ENCODE results near the gene EEFSEC. TPM values are rescaled to one million over a fixed set of nuclear protein-coding genes. Genes with fewer than 3 reads are reported as not detected.

EEFSEC gene
- total RNA-seq, 2 experiments from 2014 or later, result 17.7 to 25.3 TPM

DNA sequence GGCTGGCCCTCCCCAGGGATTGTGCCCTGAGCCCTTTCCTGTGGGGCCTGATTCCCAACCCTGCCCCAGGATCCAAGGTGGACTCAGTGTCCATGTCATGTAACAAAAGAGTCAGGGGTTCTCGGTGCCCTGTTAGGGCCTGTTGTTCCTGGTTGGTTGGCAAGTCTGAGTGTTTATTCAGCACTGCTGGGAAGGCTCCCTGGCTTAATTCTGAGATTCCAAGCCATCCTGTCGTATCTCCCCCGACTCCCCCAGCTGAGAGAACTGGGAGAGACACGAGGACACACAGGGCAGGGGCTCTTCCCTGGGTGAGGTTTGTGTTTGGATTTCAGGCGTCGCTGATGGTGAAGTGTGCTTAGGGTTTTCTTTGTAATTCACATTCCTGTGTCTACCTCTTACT, 78.3 kb downstream of the EEFSEC start:
- H3K79me2 ChIP-seq (ENCODE audit: insufficient read depth, low read depth, low read length), result no peaks in the 10 kb centered on the region
- TF ChIP-seq, protein P1, sequence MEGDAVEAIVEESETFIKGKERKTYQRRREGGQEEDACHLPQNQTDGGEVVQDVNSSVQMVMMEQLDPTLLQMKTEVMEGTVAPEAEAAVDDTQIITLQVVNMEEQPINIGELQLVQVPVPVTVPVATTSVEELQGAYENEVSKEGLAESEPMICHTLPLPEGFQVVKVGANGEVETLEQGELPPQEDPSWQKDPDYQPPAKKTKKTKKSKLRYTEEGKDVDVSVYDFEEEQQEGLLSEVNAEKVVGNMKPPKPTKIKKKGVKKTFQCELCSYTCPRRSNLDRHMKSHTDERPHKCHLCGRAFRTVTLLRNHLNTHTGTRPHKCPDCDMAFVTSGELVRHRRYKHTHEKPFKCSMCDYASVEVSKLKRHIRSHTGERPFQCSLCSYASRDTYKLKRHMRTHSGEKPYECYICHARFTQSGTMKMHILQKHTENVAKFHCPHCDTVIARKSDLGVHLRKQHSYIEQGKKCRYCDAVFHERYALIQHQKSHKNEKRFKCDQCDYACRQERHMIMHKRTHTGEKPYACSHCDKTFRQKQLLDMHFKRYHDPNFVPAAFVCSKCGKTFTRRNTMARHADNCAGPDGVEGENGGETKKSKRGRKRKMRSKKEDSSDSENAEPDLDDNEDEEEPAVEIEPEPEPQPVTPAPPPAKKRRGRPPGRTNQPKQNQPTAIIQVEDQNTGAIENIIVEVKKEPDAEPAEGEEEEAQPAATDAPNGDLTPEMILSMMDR (conservative IDR thresholded peaks at IDR 0.05; ENCODE audit: low read length), result no peak
- TF ChIP-seq EZH2phosphoT487 (IDR thresholded peaks at IDR 0.05; ENCODE audit: borderline replicate concordance, low read depth, low read length), result no peak
- no peaks in the 10 kb centered on the region for H3K9me2 ChIP-seq (ENCODE audit: insufficient read depth, low read length)
- H3K9me3 ChIP-seq (ENCODE audit: low read length), result no peaks in the 10 kb centered on the region
- ChIA-PET POLR2A (no interaction called here), CTCF (ENCODE audit: unreplicated experiment) (no interaction called here)
- H3K4me3 ChIP-seq (ENCODE audit: low read depth, low read length, poor library complexity, severe bottlenecking), result no peak overlapping the region
- no TSS peak for BruUV-seq (replicated peaks)
- H3K36me3 ChIP-seq (ENCODE audit: insufficient read depth, low read length), result no peaks in the 10 kb centered on the region
- H4K20me1 ChIP-seq (ENCODE audit: insufficient read depth, low read length), result peaks cover 2% of the 10 kb centered on the region; the same call in 1 of the 2 replicates
- H3K4me2 ChIP-seq (ENCODE audit: low read length), result no peak overlapping the region
- peaks cover 7% of the 10 kb centered on the region for H3K4me1 ChIP-seq (ENCODE audit: insufficient read depth, low read length, poor library complexity, severe bottlenecking)
- H3K27ac ChIP-seq (ENCODE audit: low read depth, low read length, poor library complexity, severe bottlenecking), result no peak overlapping the region
- no peak for DNase-seq (ENCODE audit: low spot score)
- intact Hi-C loops (cut with micrococcal nuclease; ENCODE audit: unreplicated experiment), result no loop called here
- no peak overlapping the region for H2AFZ ChIP-seq (ENCODE audit: low read length)

DNA sequence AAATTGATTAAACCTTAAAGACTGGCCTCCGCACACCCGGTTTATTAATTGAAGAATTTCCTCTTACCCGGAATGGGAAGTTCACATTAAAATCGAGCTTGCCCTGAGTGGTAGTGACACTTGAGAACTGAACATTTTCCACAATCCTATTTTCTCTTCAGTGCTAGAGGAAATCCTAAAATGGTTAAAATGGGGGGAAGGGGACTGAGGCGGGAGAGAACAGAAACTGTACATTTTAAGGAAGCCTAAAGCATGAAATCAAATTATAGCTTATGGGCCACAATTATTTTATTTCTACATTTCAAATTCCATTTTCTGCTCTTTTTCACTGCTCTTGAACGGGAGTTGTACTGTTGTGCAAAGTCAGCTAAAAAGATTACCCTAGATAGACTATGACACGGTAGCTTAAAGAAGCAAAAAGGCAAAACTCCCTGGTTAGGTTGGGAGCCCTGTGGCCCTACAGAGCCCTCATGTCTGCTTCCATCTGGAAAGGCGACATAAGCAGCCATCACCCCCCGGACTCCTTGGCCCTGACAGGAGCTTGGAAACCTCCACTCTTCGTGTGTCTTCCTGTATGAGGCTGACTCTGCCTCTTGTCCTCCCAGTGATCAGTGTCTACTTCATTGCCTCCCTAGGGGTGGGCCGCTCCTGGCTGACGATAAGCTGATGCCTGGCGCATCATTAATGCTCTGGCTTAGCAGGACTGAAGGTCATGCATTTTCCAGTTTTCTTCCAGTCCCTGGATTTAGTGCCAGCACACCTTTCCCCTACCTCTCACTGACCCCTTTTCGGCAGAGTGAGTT, 79.3 kb downstream of the EEFSEC start:
- no peak overlapping the region for H3K4me3 ChIP-seq (ENCODE audit: low read depth, low read length, poor library complexity, severe bottlenecking)
- H3K4me2 ChIP-seq (ENCODE audit: low read length), result no peak overlapping the region
- no peaks in the 10 kb centered on the region for H3K79me2 ChIP-seq (ENCODE audit: insufficient read depth, low read depth, low read length)
- H4K20me1 ChIP-seq (ENCODE audit: insufficient read depth, low read length), result peaks cover 5% of the 10 kb centered on the region; the same call in 1 of the 2 replicates
- POLR2A ChIA-PET, result no interaction called here
- BruUV-seq (replicated peaks), result no TSS peak
- H3K4me1 ChIP-seq (ENCODE audit: insufficient read depth, low read length, poor library complexity, severe bottlenecking), result peaks cover 10% of the 10 kb centered on the region
- H3K36me3 ChIP-seq (ENCODE audit: insufficient read depth, low read length), result no peaks in the 10 kb centered on the region
- H3K9me3 ChIP-seq (ENCODE audit: low read length), result no peaks in the 10 kb centered on the region
- H2AFZ ChIP-seq (ENCODE audit: low read length), result no peak overlapping the region
- no peak for DNase-seq (ENCODE audit: low spot score)
- TF ChIP-seq EZH2phosphoT487 (IDR thresholded peaks at IDR 0.05; ENCODE audit: borderline replicate concordance, low read depth, low read length), result no peak
- TF ChIP-seq, protein P1 (conservative IDR thresholded peaks at IDR 0.05; ENCODE audit: low read length), result no peak
- CTCF ChIA-PET (ENCODE audit: unreplicated experiment), result no interaction called here
- no peak overlapping the region for H3K27ac ChIP-seq (ENCODE audit: low read depth, low read length, poor library complexity, severe bottlenecking)
- no peaks in the 10 kb centered on the region for H3K9me2 ChIP-seq (ENCODE audit: insufficient read depth, low read length)
- intact Hi-C loops (cut with micrococcal nuclease; ENCODE audit: unreplicated experiment), result no loop called here

GRCh38 chr3:128235207-128235926, 82.1 kb downstream of the EEFSEC start:
- intact Hi-C loops (cut with micrococcal nuclease; ENCODE audit: unreplicated experiment), result no loop called here
- no peak overlapping the region for H2AFZ ChIP-seq (ENCODE audit: low read length)
- CTCF ChIA-PET (ENCODE audit: unreplicated experiment), result no interaction called here
- H3K9me2 ChIP-seq (ENCODE audit: insufficient read depth, low read length), result no peaks in the 10 kb centered on the region
- H3K4me3 ChIP-seq (ENCODE audit: low read depth, low read length, poor library complexity, severe bottlenecking), result no peak overlapping the region
- TF ChIP-seq EZH2phosphoT487 (IDR thresholded peaks at IDR 0.05; ENCODE audit: borderline replicate concordance, low read depth, low read length), result no peak
- TF ChIP-seq, protein P1 (conservative IDR thresholded peaks at IDR 0.05; ENCODE audit: low read length), result no peak
- H3K27ac ChIP-seq (ENCODE audit: low read depth, low read length, poor library complexity, severe bottlenecking), result no peak overlapping the region
- DNase-seq (ENCODE audit: low spot score), result no peak
- no TSS peak for BruUV-seq (replicated peaks)
- POLR2A ChIA-PET, result no interaction called here
- peaks cover 10% of the 10 kb centered on the region for H3K4me1 ChIP-seq (ENCODE audit: insufficient read depth, low read length, poor library complexity, severe bottlenecking)
- H3K4me2 ChIP-seq (ENCODE audit: low read length), result no peak overlapping the region
- H4K20me1 ChIP-seq (ENCODE audit: insufficient read depth, low read length), result peaks cover 5% of the 10 kb centered on the region; the same call in 1 of the 2 replicates
- H3K36me3 ChIP-seq (ENCODE audit: insufficient read depth, low read length), result no peaks in the 10 kb centered on the region
- no peaks in the 10 kb centered on the region for H3K79me2 ChIP-seq (ENCODE audit: insufficient read depth, low read depth, low read length)
- no peaks in the 10 kb centered on the region for H3K9me3 ChIP-seq (ENCODE audit: low read length)

Data from OCI-LY7 (cell line).